HepG2 (cell line): ENCODE results near the gene GTPBP6. TPM values are rescaled to one million over a fixed set of nuclear protein-coding genes. Genes with fewer than 3 reads are reported as not detected.

Source experiments
- HNRNPK ChIP-seq: fragments of 200-400 bp; formaldehyde crosslinking; IDR thresholded peaks from 2 replicates; pipeline ENCODE4 v1.6.1; 2018; ENCODE audit warnings: low read length, low read depth, moderate library complexity, mild to moderate bottlenecking; ENCODE audit not compliant: poor library complexity, severe bottlenecking
- KAT7 ChIP-seq: IDR thresholded peaks from 2 replicates; pipeline ENCODE4 v1.6.1; 2018; ENCODE audit warnings: borderline replicate concordance, missing compliant biosample characterization
- MEIS1 ChIP-seq: sonication (generic); formaldehyde crosslinking; IDR thresholded peaks from 2 replicates; pipeline ENCODE4 v1.9.0; 2021; ENCODE audit warnings: mild to moderate bottlenecking, missing genetic modification reagents, moderate library complexity, borderline replicate concordance
- ZNF180 ChIP-seq: sonication (generic); formaldehyde crosslinking; IDR thresholded peaks from 2 replicates; pipeline ENCODE4 v1.4.0; 2020; ENCODE audit warnings: low read depth, missing genetic modification reagents, borderline replicate concordance
- ZNF20 ChIP-seq: sonication (generic); formaldehyde crosslinking; IDR thresholded peaks from 2 replicates; pipeline ENCODE4 v1.4.0; 2020; ENCODE audit warnings: mild to moderate bottlenecking, moderate library complexity, missing genetic modification reagents
- ZNF225 ChIP-seq: sonication (generic); formaldehyde crosslinking; IDR thresholded peaks from 2 replicates; pipeline ENCODE4 v1.4.0; 2020; ENCODE audit warnings: mild to moderate bottlenecking, missing genetic modification reagents
- ZNF33B ChIP-seq: sonication (generic); formaldehyde crosslinking; IDR thresholded peaks from 2 replicates; pipeline ENCODE4 v1.5.1; 2020; ENCODE audit warnings: mild to moderate bottlenecking, missing genetic modification reagents
- ZNF382 ChIP-seq: sonication (generic); formaldehyde crosslinking; IDR thresholded peaks from 2 replicates; pipeline ENCODE4 v1.5.0; 2020; ENCODE audit warnings: missing genetic modification reagents, mild to moderate bottlenecking, borderline replicate concordance
- polyA plus RNA-seq, 8 experiments: library from polyadenylated mRNA; depleted of rRNA in 3 of 8; stranded (reverse) in 7 of 8; unstranded in 1 of 8; fragments of >200 nt; fragmentation: Illumina TruSeq in 4 of 8; extraction: Trizol in 4 of 8; gene quantifications; 2 replicates each; pipeline versions ENCODE4 v1.2.1 to v1.2.3, GENCODE V29; 2011 to 2016; ENCODE audit warnings: low read depth in 4 of 8, missing spikeins in 1 of 8, mixed read lengths in 1 of 8; ENCODE audit not compliant: insufficient read depth in 1 of 8
- total RNA-seq, 5 experiments: library from RNA; depleted of rRNA; stranded (reverse); fragments of >200 nt; fragmentation: Illumina TruSeq; extraction: Trizol; gene quantifications; 2 replicates each; pipeline ENCODE4 v1.2.3, GENCODE V29; 2016; ENCODE audit warnings: low read depth in 1 of 5
- TF ChIP-seq, protein P1 (sequence below): sonication (generic); formaldehyde crosslinking; IDR thresholded peaks from 2 replicates; pipeline ENCODE4 v1.5.1; 2020; ENCODE audit warnings: mild to moderate bottlenecking, missing genetic modification reagents, borderline replicate concordance
- TF ChIP-seq, protein P2 (sequence below): sonication (generic); formaldehyde crosslinking; IDR thresholded peaks from 2 replicates; pipeline ENCODE4 v1.5.1; 2020; ENCODE audit warnings: mild to moderate bottlenecking, missing genetic modification reagents, moderate library complexity
- TF ChIP-seq, protein P3 (sequence below): sonication (generic); formaldehyde crosslinking; IDR thresholded peaks from 2 replicates; pipeline ENCODE4 v1.4.0; 2020; ENCODE audit warnings: mild to moderate bottlenecking, missing genetic modification reagents
- TF ChIP-seq, protein P4 (sequence below): sonication (generic); formaldehyde crosslinking; IDR thresholded peaks from 2 replicates; pipeline ENCODE4 v1.8.1; 2023; ENCODE audit warnings: mild to moderate bottlenecking, missing genetic modification reagents

Gene GTPBP6
- total and polyA plus RNA-seq, 2 of the 13 experiments (the other 11 are each of a cell fraction or from before 2014, with no cell fraction given): 20.2 to 39.6 TPM

DNA sequence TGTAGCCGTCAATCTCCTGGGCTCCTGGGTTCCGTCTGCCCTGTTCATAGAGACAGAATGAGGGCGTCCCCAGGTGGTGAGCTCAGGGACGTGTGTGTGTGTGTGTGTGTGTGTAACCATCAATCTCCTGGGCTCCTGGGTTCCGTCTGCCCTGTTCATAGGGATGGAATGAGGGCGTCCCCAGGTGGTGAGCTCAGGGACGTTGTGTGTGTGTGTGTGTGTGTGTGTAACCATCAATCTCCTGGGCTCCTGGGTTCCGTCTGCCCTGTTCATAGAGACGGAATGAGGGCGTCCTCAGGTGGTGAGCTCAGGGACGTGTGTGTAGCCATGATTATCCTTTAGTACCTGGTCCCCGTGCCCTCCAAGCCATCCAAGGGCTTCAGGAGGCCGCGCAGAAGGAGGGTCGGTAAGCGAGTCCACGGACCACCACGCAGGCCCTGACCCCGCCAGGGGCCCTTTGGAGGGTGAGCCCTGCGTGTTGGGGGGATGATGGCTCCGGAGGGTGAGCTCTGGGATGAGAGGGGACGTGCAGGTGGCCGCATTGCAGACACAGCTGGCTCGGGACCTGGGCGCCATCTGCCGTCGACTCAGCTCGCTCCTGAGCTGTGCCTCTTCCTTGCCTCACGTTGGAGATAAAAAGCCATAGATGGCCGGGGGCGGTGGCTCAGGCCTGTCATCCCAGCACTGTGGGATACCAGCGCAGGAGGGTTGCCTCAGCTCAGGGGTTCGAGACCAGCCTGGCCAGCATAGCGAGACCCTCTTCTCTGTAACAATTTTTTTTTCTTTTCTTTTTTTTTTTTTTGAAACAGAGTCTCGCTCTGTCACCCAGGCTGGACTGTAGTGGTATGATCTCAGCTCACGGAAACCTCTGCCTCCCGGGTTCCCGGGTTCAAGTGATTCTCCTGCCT is 5.4 kb upstream of the GTPBP6 start (continued):
- TF ChIP-seq, protein P1, sequence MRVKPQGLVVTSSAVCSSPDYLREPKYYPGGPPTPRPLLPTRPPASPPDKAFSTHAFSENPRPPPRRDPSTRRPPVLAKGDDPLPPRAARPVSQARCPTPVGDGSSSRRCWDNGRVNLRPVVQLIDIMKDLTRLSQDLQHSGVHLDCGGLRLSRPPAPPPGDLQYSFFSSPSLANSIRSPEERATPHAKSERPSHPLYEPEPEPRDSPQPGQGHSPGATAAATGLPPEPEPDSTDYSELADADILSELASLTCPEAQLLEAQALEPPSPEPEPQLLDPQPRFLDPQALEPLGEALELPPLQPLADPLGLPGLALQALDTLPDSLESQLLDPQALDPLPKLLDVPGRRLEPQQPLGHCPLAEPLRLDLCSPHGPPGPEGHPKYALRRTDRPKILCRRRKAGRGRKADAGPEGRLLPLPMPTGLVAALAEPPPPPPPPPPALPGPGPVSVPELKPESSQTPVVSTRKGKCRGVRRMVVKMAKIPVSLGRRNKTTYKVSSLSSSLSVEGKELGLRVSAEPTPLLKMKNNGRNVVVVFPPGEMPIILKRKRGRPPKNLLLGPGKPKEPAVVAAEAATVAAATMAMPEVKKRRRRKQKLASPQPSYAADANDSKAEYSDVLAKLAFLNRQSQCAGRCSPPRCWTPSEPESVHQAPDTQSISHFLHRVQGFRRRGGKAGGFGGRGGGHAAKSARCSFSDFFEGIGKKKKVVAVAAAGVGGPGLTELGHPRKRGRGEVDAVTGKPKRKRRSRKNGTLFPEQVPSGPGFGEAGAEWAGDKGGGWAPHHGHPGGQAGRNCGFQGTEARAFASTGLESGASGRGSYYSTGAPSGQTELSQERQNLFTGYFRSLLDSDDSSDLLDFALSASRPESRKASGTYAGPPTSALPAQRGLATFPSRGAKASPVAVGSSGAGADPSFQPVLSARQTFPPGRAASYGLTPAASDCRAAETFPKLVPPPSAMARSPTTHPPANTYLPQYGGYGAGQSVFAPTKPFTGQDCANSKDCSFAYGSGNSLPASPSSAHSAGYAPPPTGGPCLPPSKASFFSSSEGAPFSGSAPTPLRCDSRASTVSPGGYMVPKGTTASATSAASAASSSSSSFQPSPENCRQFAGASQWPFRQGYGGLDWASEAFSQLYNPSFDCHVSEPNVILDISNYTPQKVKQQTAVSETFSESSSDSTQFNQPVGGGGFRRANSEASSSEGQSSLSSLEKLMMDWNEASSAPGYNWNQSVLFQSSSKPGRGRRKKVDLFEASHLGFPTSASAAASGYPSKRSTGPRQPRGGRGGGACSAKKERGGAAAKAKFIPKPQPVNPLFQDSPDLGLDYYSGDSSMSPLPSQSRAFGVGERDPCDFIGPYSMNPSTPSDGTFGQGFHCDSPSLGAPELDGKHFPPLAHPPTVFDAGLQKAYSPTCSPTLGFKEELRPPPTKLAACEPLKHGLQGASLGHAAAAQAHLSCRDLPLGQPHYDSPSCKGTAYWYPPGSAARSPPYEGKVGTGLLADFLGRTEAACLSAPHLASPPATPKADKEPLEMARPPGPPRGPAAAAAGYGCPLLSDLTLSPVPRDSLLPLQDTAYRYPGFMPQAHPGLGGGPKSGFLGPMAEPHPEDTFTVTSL (CRISPR knock-in tag): no peak
- TF ChIP-seq ZNF180 (CRISPR knock-in tag) (no peak), KAT7 (no peak), MEIS1 (CRISPR knock-in tag) (peak; percentile 92; the same call in 1 of the 2 replicates), ZNF382 (CRISPR knock-in tag) (no peak), ZNF33B (CRISPR knock-in tag) (no peak), ZNF20 (CRISPR knock-in tag) (no peak), HNRNPK (peak; percentile 11), ZNF225 (CRISPR knock-in tag) (no peak)
- TF ChIP-seq, protein P2, sequence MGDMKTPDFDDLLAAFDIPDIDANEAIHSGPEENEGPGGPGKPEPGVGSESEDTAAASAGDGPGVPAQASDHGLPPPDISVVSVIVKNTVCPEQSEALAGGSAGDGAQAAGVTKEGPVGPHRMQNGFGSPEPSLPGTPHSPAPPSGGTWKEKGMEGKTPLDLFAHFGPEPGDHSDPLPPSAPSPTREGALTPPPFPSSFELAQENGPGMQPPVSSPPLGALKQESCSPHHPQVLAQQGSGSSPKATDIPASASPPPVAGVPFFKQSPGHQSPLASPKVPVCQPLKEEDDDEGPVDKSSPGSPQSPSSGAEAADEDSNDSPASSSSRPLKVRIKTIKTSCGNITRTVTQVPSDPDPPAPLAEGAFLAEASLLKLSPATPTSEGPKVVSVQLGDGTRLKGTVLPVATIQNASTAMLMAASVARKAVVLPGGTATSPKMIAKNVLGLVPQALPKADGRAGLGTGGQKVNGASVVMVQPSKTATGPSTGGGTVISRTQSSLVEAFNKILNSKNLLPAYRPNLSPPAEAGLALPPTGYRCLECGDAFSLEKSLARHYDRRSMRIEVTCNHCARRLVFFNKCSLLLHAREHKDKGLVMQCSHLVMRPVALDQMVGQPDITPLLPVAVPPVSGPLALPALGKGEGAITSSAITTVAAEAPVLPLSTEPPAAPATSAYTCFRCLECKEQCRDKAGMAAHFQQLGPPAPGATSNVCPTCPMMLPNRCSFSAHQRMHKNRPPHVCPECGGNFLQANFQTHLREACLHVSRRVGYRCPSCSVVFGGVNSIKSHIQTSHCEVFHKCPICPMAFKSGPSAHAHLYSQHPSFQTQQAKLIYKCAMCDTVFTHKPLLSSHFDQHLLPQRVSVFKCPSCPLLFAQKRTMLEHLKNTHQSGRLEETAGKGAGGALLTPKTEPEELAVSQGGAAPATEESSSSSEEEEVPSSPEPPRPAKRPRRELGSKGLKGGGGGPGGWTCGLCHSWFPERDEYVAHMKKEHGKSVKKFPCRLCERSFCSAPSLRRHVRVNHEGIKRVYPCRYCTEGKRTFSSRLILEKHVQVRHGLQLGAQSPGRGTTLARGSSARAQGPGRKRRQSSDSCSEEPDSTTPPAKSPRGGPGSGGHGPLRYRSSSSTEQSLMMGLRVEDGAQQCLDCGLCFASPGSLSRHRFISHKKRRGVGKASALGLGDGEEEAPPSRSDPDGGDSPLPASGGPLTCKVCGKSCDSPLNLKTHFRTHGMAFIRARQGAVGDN (CRISPR knock-in tag): peak; percentile 71
- TF ChIP-seq, protein P3, sequence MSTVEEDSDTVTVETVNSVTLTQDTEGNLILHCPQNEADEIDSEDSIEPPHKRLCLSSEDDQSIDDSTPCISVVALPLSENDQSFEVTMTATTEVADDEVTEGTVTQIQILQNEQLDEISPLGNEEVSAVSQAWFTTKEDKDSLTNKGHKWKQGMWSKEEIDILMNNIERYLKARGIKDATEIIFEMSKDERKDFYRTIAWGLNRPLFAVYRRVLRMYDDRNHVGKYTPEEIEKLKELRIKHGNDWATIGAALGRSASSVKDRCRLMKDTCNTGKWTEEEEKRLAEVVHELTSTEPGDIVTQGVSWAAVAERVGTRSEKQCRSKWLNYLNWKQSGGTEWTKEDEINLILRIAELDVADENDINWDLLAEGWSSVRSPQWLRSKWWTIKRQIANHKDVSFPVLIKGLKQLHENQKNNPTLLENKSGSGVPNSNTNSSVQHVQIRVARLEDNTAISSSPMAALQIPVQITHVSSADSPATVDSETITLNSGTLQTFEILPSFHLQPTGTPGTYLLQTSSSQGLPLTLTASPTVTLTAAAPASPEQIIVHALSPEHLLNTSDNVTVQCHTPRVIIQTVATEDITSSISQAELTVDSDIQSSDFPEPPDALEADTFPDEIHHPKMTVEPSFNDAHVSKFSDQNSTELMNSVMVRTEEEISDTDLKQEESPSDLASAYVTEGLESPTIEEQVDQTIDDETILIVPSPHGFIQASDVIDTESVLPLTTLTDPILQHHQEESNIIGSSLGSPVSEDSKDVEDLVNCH (CRISPR knock-in tag): no peak
- TF ChIP-seq, protein P4, sequence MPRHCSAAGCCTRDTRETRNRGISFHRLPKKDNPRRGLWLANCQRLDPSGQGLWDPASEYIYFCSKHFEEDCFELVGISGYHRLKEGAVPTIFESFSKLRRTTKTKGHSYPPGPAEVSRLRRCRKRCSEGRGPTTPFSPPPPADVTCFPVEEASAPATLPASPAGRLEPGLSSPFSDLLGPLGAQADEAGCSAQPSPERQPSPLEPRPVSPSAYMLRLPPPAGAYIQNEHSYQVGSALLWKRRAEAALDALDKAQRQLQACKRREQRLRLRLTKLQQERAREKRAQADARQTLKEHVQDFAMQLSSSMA: no peak
